Psoas muscle (tissue), 8 donors: ENCODE results near the gene NDUFS1. TPM values are rescaled to one million over a fixed set of nuclear protein-coding genes. Genes with fewer than 3 reads are reported as not detected.
"Not testable (repeated sequence)": the region's sequence is repeated elsewhere in the genome, so short reads cannot be mapped to it uniquely, and the experiment has no call there.

Experiments
- ATAC-seq, 4 donors: fragments of 200-7000 bp; cut with Tn5 transposase; one replicate each; pipeline ENCODE4 v1.9.1; 2020; ENCODE audit warnings: moderate library complexity in 3 of 4, mild to moderate bottlenecking in 2 of 4
- DNase-seq, 2 donors: peaks; one replicate each; pipeline ENCODE4 v3.0.0-alpha.2; 2020
- H3K27ac ChIP-seq: fragments of 200-600 bp; one replicate; pipeline ENCODE4 v1.8.0; 2022
- H3K27me3 ChIP-seq, 3 donors: fragments of 200-600 bp in 1 of 3; one replicate each; pipeline versions ENCODE4 v1.6.1 to v1.8.0; 2013 to 2022; ENCODE audit warnings: low read length in 2 of 3, mild to moderate bottlenecking in 2 of 3, moderate library complexity in 1 of 3; ENCODE audit not compliant: insufficient read depth in 3 of 3
- H3K36me3 ChIP-seq, 2 donors: fragments of 200-600 bp in 1 of 2; one replicate each; pipeline versions ENCODE4 v1.6.1 to v1.8.0; 2013 to 2022; ENCODE audit warnings: low read depth in 1 of 2, mild to moderate bottlenecking in 1 of 2, moderate library complexity in 1 of 2; ENCODE audit not compliant: insufficient read depth in 1 of 2
- H3K4me1 ChIP-seq: fragments of 200-600 bp; one replicate; pipeline ENCODE4 v1.8.0; 2022
- H3K4me3 ChIP-seq: fragments of 200-600 bp; one replicate; pipeline ENCODE4 v1.8.0; 2022; ENCODE audit warnings: mild to moderate bottlenecking
- H3K9me3 ChIP-seq: fragments of 200-600 bp; one replicate; pipeline ENCODE4 v1.8.0; 2022
- CTCF ChIP-seq: fragments of 200-600 bp; IDR thresholded peaks from one replicate; pipeline ENCODE4 v1.8.0; 2022; ENCODE audit warnings: antibody characterized with exemption
- WGBS, 3 donors: extraction: QIAGEN DNeasy Blood & Tissue Kit; methylation state at CpG; one replicate each; pipeline versions ENCODE4 v1.1.6 to v1.1.7; 2013; 5-methylcytosine and 5-hydroxymethylcytosine counted together
- intact Hi-C, 2 donors: fragments of 100-400 bp; cut with DNase I; formaldehyde crosslinking; loops; one replicate each; pipeline versions ENCODE4 v1.11.0 to v1.14.2; 2022
- polyA plus RNA-seq, 3 donors: library from polyadenylated mRNA; stranded (reverse); fragments of 200-250 nt; gene quantifications; one replicate each; pipeline ENCODE4 v1.2.3, GENCODE V29; 2013
- total RNA-seq, 4 donors: library from RNA; stranded (reverse); fragmentation: NEBNext Ultra II Directional in 2 of 4; extraction: Animal tissue kit (Norgen Biotek cat#: 25700) in 2 of 4; gene quantifications; one replicate each; pipeline versions ENCODE4 v1.2.1 to v1.2.4, GENCODE V29; 2021 to 2023
- donor health status: healthy with polysubstance abuse.
- donor health status: DM: no; HTN: no; CAD: no; lungs with moderate emphysema.
- donor health status: Bipolar disorder and iron deficiency.
- donor health status: healthy.
- donor health status: DM: yes; HTN: yes; CAD: no.
- donor health status: DM: no; HTN: no; CAD: no.
- donor health status: DM: no; HTN: no; CAD: no.
- donor health status: DM: yes; HTN: yes; CAD: no.

Gene NDUFS1
- total and polyA plus RNA-seq, 7 donors, result 117 to 420 (median 231) TPM

- Histone ChIP-seq H3K4me1 (peaks cover 15% of the 10 kb centered on the region), H3K27me3 (no peaks in the 10 kb centered on the region), H3K36me3 (peaks cover 6 to 39% of the 10 kb centered on the region in 2 donors), H3K4me3 (no peak overlapping the region), H3K27ac (peak overlapping the region; percentile 18), H3K9me3 (no peaks in the 10 kb centered on the region)
- no peak for DNase-seq
- TF ChIP-seq CTCF, result peak; percentile 80
- intact Hi-C loops, result loop anchor here (5.0 to 10.0 kb wide), 4 partner anchors 113 to 393 kb away; partner anchors contain the start of gene ADAM23 (in 1 of the 2)
- WGBS, 3 donors, result 52 to 62% (median 53%) methylated on average over 2 of the region's 2 CpGs
- no peak for ATAC-seq
Measured at GRCh38 chr2:206164261-206164862, 5.1 kb upstream of the NDUFS1 start.

- no peak overlapping the region for H3K27ac ChIP-seq
- H3K4me3 ChIP-seq, result no peak overlapping the region
- H3K9me3 ChIP-seq, result no peaks in the 10 kb centered on the region
- ATAC-seq, result no peak
- peaks cover 15% of the 10 kb centered on the region for H3K4me1 ChIP-seq
- no peak for TF ChIP-seq CTCF
- intact Hi-C loops, result loop anchor here (5.0 to 10.0 kb wide), 4 partner anchors 114 to 394 kb away; partner anchors contain the start of gene ADAM23 (in 1 of the 2)
- no peak for DNase-seq
- H3K36me3 ChIP-seq, result peaks cover 6 to 39% of the 10 kb centered on the region in 2 donors
- WGBS, 3 donors, result 73 to 89% (median 74%) methylated on average over 3 of the region's 3 CpGs
- H3K27me3 ChIP-seq, result no peaks in the 10 kb centered on the region
Measured at GRCh38 chr2:206163251-206163880, 4.1 kb upstream of the NDUFS1 start.

- not testable (repeated sequence) for H3K9me3 ChIP-seq, H3K27ac ChIP-seq, ATAC-seq, H3K4me3 ChIP-seq, DNase-seq, H3K27me3 ChIP-seq
- intact Hi-C loops, result loop anchor here (5.0 to 10.0 kb wide), 4 partner anchors 115 to 395 kb away; partner anchors contain the start of gene ADAM23 (in 1 of the 2)
- Histone ChIP-seq H3K4me1 (peaks cover 19% of the 10 kb centered on the region), H3K36me3 (peaks cover 6 to 39% of the 10 kb centered on the region in 2 donors)
- WGBS, 3 donors, result 83 to 93% (median 88%) methylated on average over 4 of the region's 4 CpGs
Measured at GRCh38 chr2:206162401-206162800, 3.2 kb upstream of the NDUFS1 start.

- peak overlapping the region; percentile 90 for H3K27ac ChIP-seq
Measured at GRCh38 chr2:206160807-206161179, 1.5 kb upstream of the NDUFS1 start.

More at GRCh38 chr2:206160807-206161179, 1.5 kb upstream of the NDUFS1 start:
- H3K4me1 ChIP-seq, result peaks cover 28% of the 10 kb centered on the region
- no peak for DNase-seq
- H3K4me3 ChIP-seq, result peak overlapping the region; percentile 89
- WGBS, 3 donors, result 53 to 56% (median 54%) methylated on average over 2 of the region's 2 CpGs
- H3K36me3 ChIP-seq, result peaks cover 6 to 35% of the 10 kb centered on the region in 2 donors
- ATAC-seq, result no peak
- H3K9me3 ChIP-seq, result no peaks in the 10 kb centered on the region
- intact Hi-C loops, result loop anchor here (5.0 to 10.0 kb wide), 4 partner anchors 117 to 397 kb away; partner anchors contain the start of gene ADAM23 (in 1 of the 2)
- H3K27me3 ChIP-seq, result no peaks in the 10 kb centered on the region
- TF ChIP-seq CTCF, result no peak
